Liver (tissue), 9 donors: ENCODE measurements around the gene SCN9A. TPM values are rescaled to one million over a fixed set of nuclear protein-coding genes. Genes with fewer than 3 reads are reported as not detected.

Source experiments
- DNase-seq: peaks from one replicate; pipeline ENCODE4 v3.0.0-alpha.2; 2017; ENCODE audit warnings: low spot score
- H3K27ac ChIP-seq, 2 donors: one replicate each; pipeline ENCODE4 v1.7.0; 2013; ENCODE audit warnings: inconsistent platforms in 2 of 2, low read length in 2 of 2, control low read depth in 1 of 2, low read depth in 1 of 2, mild to moderate bottlenecking in 1 of 2
- H3K27me3 ChIP-seq, 4 donors: one replicate each; pipeline versions ENCODE4 v1.6.1 to v1.7.0; 2013; ENCODE audit warnings: low read length in 3 of 4, inconsistent platforms in 1 of 4, mild to moderate bottlenecking in 1 of 4, moderate library complexity in 1 of 4; ENCODE audit not compliant: control insufficient read depth in 4 of 4, insufficient read depth in 4 of 4
- H3K36me3 ChIP-seq, 4 donors: one replicate each; pipeline versions ENCODE4 v1.6.1 to v1.7.0; 2013; ENCODE audit warnings: low read length in 3 of 4, mild to moderate bottlenecking in 3 of 4, low read depth in 1 of 4, moderate library complexity in 1 of 4; ENCODE audit not compliant: control insufficient read depth in 4 of 4, insufficient read depth in 3 of 4
- H3K4me1 ChIP-seq, 4 donors: one replicate each; pipeline versions ENCODE4 v1.6.1 to v1.7.0; 2013; ENCODE audit warnings: low read length in 3 of 4, mild to moderate bottlenecking in 3 of 4, moderate library complexity in 1 of 4; ENCODE audit not compliant: control insufficient read depth in 4 of 4, insufficient read depth in 4 of 4
- H3K4me3 ChIP-seq, 3 donors: one replicate each; pipeline versions ENCODE4 v1.6.1 to v1.7.0; 2013; ENCODE audit warnings: low read length in 3 of 3, control low read depth in 1 of 3, low read depth in 1 of 3, mild to moderate bottlenecking in 1 of 3
- H3K9ac ChIP-seq, 2 donors: one replicate each; pipeline ENCODE4 v1.7.0; 2013; ENCODE audit warnings: low read length in 2 of 2, mild to moderate bottlenecking in 2 of 2, moderate library complexity in 2 of 2, control low read depth in 1 of 2, low read depth in 1 of 2
- H3K9me3 ChIP-seq, 4 donors: one replicate each; pipeline versions ENCODE4 v1.6.1 to v1.7.0; 2013; ENCODE audit warnings: low read length in 3 of 4; ENCODE audit not compliant: control insufficient read depth in 4 of 4
- EGR1 ChIP-seq, 2 donors: IDR thresholded peaks; 2 replicates each; pipeline ENCODE4 v1.6.1; 2016 to 2018; ENCODE audit warnings: antibody characterized with exemption in 2 of 2, low read depth in 2 of 2
- FOXA1 ChIP-seq: IDR thresholded peaks from 2 replicates; pipeline ENCODE4 v1.6.1; 2016; ENCODE audit warnings: antibody characterized with exemption
- FOXA2 ChIP-seq: IDR thresholded peaks from 2 replicates; pipeline ENCODE4 v1.6.1; 2016; ENCODE audit warnings: antibody characterized with exemption
- GABPA ChIP-seq, 2 donors: IDR thresholded peaks in 1 of 2; conservative IDR thresholded peaks in 1 of 2; 2 replicates each; pipeline ENCODE4 v1.6.1; 2016; ENCODE audit warnings: antibody characterized with exemption in 2 of 2, mild to moderate bottlenecking in 1 of 2, moderate library complexity in 1 of 2
- HNF4A ChIP-seq, 2 donors: conservative IDR thresholded peaks; 2 replicates each; pipeline ENCODE4 v1.6.1; 2016; ENCODE audit warnings: antibody characterized with exemption in 2 of 2, mild to moderate bottlenecking in 2 of 2
- JUND ChIP-seq, 2 donors: IDR thresholded peaks; 2 replicates each; pipeline ENCODE4 v1.6.1; 2016; ENCODE audit warnings: antibody characterized with exemption in 2 of 2
- RAD21 ChIP-seq, 2 donors: IDR thresholded peaks; 2 replicates each; pipeline ENCODE4 v1.6.1; 2016; ENCODE audit warnings: antibody characterized with exemption in 2 of 2, mild to moderate bottlenecking in 2 of 2
- RXRA ChIP-seq, 2 donors: IDR thresholded peaks; 2 replicates each; pipeline ENCODE4 v1.6.1; 2017 to 2018; ENCODE audit warnings: antibody characterized with exemption in 2 of 2, mild to moderate bottlenecking in 1 of 2
- SP1 ChIP-seq: IDR thresholded peaks from 2 replicates; pipeline ENCODE4 v1.6.1; 2018; ENCODE audit warnings: antibody characterized with exemption, mild to moderate bottlenecking
- TAF1 ChIP-seq: conservative IDR thresholded peaks from 2 replicates; pipeline ENCODE4 v1.6.1; 2016; ENCODE audit warnings: antibody characterized with exemption, mild to moderate bottlenecking
- YY1 ChIP-seq: IDR thresholded peaks from 2 replicates; pipeline ENCODE4 v1.6.1; 2016; ENCODE audit warnings: antibody characterized with exemption, mild to moderate bottlenecking
- WGBS: extraction: QIAGEN DNeasy Blood & Tissue Kit; methylation state at CpG from one replicate; pipeline ENCODE4 v1.1.7; 2013; 5-methylcytosine and 5-hydroxymethylcytosine counted together
- polyA plus RNA-seq, 2 donors: library from polyadenylated mRNA; stranded (reverse) in 1 of 2; unstranded in 1 of 2; fragments of 200-250 nt in 1 of 2; fragments of >200 nt in 1 of 2; fragmentation: Nextera tagmentation in 1 of 2; extraction: Ambion mirVana in 1 of 2; gene quantifications; one replicate each; pipeline versions ENCODE4 v1.2.1 to v1.2.3, GENCODE V29; 2013 to 2015
- total RNA-seq, 2 donors: library from RNA; depleted of rRNA; stranded (reverse); fragments of >200 nt; gene quantifications; one replicate each; pipeline ENCODE4 v1.2.3, GENCODE V29; 2014
- TF ChIP-seq, protein P1 (sequence below): IDR thresholded peaks from 2 replicates; pipeline ENCODE4 v1.6.1; 2016; ENCODE audit warnings: antibody characterized with exemption
- TF ChIP-seq, protein P2 (sequence below): IDR thresholded peaks from 2 replicates; pipeline ENCODE4 v1.6.1; 2016; ENCODE audit warnings: antibody characterized with exemption
- TF ChIP-seq, protein P3 (sequence below): IDR thresholded peaks from 2 replicates; pipeline ENCODE4 v1.6.1; 2016; ENCODE audit warnings: antibody characterized with exemption
- TF ChIP-seq, protein P4 (sequence below): fragments of 150-350 bp; IDR thresholded peaks from 2 replicates; pipeline ENCODE4 v1.5.1; 2017; ENCODE audit warnings: improper control_type of control experiment, low read depth, low read length; ENCODE audit not compliant: missing input control
- donor health status: healthy.
- donor health status: healthy.
- donor health status: healthy.
- donor health status: healthy.
- donor health status: healthy.

SCN9A gene
- total and polyA plus RNA-seq, 4 donors: 1.2 to 10.1 (median 9.2) TPM

DNA sequence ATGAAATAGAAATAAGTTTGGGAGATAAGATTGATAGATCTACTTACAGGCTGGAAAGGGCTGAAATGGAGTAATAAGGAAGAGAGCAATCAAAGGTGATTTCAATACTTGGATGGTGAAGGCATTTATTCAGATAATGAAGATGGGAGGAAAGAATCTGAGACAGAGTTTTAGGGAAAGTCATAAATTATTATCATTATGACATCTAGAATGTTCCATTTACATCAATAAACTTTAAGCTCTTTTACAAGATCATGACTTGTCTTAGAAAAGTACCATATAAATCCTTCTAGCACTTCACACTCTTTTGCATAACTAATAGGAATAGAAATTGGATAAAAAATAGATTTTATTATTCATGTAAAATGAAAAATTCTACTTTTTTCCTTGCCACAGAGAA lies 2.2 kb downstream of the SCN9A start:
- peaks cover 4 to 32% (median 25%) of the 10 kb centered on the region in 4 donors for H3K4me1 ChIP-seq
- no peak overlapping the region for H3K27ac ChIP-seq
- no peak for DNase-seq
- no peak overlapping the region for H3K4me3 ChIP-seq
- TF ChIP-seq, protein P1, sequence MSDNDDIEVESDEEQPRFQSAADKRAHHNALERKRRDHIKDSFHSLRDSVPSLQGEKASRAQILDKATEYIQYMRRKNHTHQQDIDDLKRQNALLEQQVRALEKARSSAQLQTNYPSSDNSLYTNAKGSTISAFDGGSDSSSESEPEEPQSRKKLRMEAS: no peak
- TF ChIP-seq JUND (IDR thresholded peaks at IDR 0.05): no peak
- TF ChIP-seq, protein P2, sequence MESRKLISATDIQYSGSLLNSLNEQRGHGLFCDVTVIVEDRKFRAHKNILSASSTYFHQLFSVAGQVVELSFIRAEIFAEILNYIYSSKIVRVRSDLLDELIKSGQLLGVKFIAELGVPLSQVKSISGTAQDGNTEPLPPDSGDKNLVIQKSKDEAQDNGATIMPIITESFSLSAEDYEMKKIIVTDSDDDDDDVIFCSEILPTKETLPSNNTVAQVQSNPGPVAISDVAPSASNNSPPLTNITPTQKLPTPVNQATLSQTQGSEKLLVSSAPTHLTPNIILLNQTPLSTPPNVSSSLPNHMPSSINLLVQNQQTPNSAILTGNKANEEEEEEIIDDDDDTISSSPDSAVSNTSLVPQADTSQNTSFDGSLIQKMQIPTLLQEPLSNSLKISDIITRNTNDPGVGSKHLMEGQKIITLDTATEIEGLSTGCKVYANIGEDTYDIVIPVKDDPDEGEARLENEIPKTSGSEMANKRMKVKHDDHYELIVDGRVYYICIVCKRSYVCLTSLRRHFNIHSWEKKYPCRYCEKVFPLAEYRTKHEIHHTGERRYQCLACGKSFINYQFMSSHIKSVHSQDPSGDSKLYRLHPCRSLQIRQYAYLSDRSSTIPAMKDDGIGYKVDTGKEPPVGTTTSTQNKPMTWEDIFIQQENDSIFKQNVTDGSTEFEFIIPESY: no peak
- TF ChIP-seq HNF4A (conservative IDR thresholded peaks at IDR 0.05): no peak
- TF ChIP-seq GABPA (IDR thresholded peaks at IDR 0.05 in 1 of 2, conservative IDR thresholded peaks at IDR 0.05 in 1 of 2): no peak
- TF ChIP-seq, protein P3, sequence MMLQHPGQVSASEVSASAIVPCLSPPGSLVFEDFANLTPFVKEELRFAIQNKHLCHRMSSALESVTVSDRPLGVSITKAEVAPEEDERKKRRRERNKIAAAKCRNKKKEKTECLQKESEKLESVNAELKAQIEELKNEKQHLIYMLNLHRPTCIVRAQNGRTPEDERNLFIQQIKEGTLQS: no peak
- TF ChIP-seq FOXA1: no peak
- H3K27me3 ChIP-seq: no peaks in the 10 kb centered on the region
- H3K9me3 ChIP-seq: no peaks in the 10 kb centered on the region
- H3K36me3 ChIP-seq: no peaks in the 10 kb centered on the region
- no peak overlapping the region for H3K9ac ChIP-seq

DNA sequence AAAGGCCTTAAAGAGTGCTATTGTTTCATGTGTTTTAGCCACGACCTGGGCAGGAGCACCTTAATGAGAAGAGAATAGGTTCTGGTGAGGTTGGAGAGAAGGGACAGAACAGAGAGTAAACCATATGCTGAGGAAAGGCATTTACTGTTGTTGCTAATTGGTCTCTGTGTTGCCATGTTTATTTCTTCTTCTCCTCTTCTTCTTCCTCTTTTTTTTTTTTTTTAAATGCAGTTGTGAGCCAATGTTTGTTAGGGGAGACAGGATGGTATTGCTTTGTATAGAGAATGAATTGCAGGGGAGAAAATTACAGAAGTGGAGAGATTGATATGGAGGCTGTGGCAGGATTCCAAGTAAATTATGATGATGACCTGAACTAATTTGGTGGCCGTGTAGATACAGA lies 2.6 kb downstream of the SCN9A start:
- peaks cover 4 to 32% (median 25%) of the 10 kb centered on the region in 4 donors for H3K4me1 ChIP-seq
- no peaks in the 10 kb centered on the region for H3K9me3 ChIP-seq
- DNase-seq: no peak
- H3K9ac ChIP-seq: no peak overlapping the region
- no peak overlapping the region for H3K27ac ChIP-seq
- TF ChIP-seq RXRA (IDR thresholded peaks at IDR 0.05) (no peak), RAD21 (IDR thresholded peaks at IDR 0.05) (no peak), JUND (IDR thresholded peaks at IDR 0.05) (no peak), FOXA1 (no peak), FOXA2 (no peak), GABPA (IDR thresholded peaks at IDR 0.05 in 1 of 2, conservative IDR thresholded peaks at IDR 0.05 in 1 of 2) (no peak), SP1 (no peak), TAF1 (no peak), YY1 (no peak), HNF4A (conservative IDR thresholded peaks at IDR 0.05) (no peak), EGR1 (IDR thresholded peaks at IDR 0.05; ENCODE audit: low read depth in 2 of 2) (no peak)
- TF ChIP-seq, protein P2: no peak
- TF ChIP-seq, protein P4, sequence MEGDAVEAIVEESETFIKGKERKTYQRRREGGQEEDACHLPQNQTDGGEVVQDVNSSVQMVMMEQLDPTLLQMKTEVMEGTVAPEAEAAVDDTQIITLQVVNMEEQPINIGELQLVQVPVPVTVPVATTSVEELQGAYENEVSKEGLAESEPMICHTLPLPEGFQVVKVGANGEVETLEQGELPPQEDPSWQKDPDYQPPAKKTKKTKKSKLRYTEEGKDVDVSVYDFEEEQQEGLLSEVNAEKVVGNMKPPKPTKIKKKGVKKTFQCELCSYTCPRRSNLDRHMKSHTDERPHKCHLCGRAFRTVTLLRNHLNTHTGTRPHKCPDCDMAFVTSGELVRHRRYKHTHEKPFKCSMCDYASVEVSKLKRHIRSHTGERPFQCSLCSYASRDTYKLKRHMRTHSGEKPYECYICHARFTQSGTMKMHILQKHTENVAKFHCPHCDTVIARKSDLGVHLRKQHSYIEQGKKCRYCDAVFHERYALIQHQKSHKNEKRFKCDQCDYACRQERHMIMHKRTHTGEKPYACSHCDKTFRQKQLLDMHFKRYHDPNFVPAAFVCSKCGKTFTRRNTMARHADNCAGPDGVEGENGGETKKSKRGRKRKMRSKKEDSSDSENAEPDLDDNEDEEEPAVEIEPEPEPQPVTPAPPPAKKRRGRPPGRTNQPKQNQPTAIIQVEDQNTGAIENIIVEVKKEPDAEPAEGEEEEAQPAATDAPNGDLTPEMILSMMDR: no peak
- 49% methylated on average over 2 of the region's 2 CpGs for WGBS
- no peaks in the 10 kb centered on the region for H3K27me3 ChIP-seq
- H3K36me3 ChIP-seq: no peaks in the 10 kb centered on the region
- no peak overlapping the region for H3K4me3 ChIP-seq
